HG03064 (cell line): ENCODE data around the gene MAST4.
"Not testable (repeated sequence)": the region's sequence is repeated elsewhere in the genome, so short reads cannot be mapped to it uniquely, and the experiment has no call there.

Source experiments
- ATAC-seq: cut with Tn5 transposase; IDR thresholded peaks from one replicate; pipeline ENCODE4 v1.9.1; 2021; ENCODE audit warnings: low read depth; ENCODE audit not compliant: unreplicated experiment

The MAST4 gene

DNA sequence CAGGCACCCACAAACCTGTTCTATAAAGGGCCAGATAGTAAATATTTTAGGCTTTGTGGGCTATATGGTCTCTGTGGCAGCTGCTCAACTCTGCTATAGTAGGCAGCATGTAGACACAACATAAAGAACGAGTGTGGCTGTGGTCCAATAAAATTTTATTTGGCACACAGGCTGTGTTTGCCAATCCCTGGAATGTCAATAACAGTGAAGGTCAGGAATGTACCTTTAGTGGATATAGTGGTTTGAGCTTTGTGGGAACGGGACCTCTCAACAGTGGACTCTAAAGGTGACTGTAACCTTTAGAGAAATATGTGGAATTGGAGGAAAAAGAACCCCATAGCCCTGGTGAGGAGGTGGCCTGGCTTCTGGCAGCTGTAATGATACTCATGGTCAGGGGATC lies 145.2 kb downstream of the MAST4 start:
- ATAC-seq, result no peak

DNA sequence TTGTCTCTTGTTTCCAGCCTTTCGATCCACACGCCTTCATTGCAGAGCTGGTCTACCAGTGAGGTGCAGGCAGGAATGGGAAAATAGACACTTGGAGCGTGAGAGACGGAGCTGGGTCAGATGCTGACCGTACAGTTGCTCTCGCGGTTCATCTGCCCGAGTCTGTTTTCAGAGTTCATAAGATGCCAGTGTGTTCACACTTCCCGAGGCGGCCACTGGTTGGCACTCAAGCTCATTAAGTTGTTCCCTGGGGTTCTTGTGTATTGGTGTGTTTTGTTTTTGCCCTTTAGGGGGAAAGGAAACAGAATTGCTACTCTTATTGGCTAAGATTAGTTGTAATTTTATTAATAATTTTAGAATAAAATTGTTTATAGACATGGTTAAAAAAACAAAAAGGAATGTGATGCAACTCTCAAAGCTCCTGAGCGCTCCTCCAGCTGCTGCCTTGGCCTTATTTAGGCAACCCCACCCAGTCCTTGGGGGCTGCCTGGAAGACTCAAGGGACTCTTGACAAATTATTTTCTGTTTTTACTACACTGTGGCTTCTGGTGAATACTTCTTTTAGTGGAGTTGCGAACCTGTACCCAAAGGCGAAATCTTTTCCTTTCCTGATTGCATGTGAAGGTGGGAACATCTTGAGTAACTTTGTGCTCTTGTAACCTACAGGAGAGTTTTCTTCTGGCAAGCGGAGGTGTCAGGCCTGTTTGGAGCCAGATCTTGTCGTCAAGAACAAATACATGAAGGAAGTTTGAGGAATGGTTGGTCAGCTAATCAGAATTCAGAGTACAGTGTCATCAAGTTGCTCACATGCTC lies 146.1 kb downstream of the MAST4 start:
- ATAC-seq, result no peak

DNA sequence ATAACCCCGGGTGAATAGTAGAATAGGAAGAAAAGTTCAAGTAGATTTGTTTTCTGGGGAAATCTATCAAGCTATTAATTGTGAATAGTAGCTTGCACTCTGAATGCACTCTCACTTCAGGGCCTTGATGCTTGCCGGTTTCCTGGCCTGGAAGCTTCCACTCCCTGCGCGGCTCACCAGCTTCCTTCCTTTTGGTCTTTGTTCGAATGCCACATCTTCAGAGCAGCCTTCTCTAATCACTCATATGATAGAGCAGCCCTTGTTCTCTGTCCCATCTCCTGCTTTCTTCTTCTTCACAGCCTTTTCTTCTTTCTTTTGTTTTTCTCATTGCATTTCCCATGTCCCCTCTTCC lies 146.7 kb downstream of the MAST4 start:
- ATAC-seq, result no peak

DNA sequence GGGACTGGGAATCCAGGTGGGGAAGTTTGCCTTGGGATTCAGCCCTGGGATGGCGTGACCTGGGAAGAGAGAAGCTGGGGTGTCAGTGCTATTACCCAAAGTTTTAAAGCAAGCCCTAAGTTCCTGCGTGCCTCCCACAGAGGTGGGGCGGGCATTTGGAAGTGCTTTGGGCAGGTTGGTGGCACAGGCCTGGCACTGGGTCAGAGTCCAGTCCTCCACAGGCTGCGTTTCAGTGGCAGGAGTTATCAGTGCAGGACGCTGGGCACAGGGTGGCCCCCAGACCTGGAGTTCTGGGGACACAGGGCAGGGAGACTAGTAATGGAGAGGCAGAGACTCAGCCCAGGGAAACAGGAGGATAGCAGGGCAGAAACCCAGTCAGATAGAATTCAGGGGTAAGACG lies 147.2 kb downstream of the MAST4 start:
- ATAC-seq, result no peak

DNA sequence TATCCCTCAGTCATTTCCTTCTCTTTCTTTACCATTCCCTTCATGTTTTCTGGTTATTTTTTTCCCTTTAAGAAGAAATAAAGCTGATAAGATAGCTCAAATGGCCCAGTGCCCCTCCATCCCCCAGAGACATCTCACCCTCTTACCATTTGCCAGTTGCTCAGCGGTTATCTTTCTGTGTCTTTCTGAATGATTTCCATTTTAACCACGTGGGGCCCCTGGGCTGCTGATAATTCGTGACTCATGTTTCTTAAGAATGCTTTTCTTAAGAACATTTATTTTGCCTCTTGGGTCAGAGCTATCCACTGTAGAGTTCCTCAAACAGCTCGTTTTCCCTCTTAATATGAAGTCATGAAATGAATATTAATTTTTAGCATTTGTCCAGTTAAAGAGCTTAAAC lies 147.8 kb downstream of the MAST4 start:
- no peak for ATAC-seq

DNA sequence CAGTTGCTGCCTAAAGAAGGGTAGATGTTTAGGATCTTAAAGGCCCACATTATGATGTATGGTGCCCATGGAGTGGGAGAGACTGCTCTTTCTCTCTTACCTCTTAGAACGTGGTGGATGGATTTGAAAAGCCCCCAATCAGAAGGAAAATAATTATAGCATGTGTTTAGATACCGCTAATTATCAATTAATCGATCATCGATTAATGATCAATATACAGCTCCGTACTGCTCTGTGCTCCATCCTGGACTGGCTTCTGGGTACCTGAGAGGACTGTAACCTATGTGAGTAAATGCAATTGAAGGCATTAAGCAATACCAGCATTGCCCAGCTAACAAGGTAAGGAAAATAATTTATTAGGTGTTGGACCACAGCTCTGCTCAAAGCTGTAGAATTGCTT lies 149.1 kb downstream of the MAST4 start:
- no peak for ATAC-seq

DNA sequence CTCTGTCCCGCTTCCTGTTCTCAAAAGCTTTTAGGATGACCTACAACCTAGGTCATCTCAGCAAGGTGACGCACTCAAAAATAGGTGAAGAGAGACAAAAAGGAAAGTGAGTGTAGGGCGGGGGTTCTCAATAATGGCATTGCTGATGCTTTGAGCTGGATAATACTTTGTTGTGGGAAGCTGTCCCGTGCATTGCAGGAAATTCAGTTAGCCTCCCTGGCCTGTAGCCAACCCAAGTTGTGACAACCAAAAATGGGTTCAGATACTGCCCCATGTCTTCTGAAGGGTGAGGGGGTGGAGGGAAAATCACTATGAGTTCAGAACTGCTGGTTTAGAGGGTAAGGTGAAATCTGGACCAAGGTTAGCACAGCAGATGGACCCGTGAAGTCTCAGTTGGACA lies 151.4 kb downstream of the MAST4 start:
- ATAC-seq, result no peak

DNA sequence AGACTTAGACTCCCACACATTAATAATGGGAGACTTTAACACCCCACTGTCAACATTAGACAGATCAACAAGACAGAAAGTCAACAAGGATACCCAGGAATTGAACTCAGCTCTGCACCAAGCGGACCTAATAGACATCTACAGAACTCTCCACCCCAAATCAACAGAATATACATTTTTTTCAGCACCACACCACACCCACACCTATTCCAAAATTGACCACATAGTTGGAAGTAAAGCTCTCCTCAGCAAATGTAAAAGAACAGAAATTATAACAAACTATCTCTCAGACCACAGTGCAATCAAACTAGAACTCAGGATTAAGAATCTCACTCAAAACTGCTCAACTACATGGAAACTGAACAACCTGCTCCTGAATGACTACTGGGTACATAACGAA lies 156.5 kb downstream of the MAST4 start:
- not testable (repeated sequence) for ATAC-seq

DNA sequence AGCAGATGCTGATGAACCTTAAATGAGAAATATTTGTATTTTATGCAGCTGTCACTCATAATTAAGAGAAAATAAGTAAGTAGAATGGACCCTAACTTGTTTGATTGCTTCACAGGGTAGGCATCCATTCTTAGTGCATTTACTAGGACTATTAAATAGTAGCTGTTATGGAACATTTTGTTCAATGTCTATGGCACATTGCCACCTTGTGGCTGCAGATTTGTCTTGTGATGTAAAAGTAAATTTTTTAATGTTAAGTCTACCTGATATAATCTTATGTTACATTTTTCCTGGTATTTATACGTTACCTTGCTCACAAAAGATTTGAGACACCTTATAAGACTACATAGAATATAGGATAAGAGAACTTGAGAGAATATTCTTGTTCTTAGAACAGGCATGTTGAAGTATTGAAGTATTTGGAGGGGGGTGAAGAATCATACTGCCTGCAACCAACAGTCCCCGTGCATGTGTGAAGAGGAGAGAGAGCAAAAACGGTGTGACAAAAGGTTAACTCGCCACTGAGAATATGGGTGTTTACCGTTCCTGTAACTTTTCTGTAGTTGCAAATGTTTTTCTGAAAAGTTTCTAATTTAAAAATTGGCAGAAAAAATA lies 161.1 kb downstream of the MAST4 start:
- no peak for ATAC-seq

DNA sequence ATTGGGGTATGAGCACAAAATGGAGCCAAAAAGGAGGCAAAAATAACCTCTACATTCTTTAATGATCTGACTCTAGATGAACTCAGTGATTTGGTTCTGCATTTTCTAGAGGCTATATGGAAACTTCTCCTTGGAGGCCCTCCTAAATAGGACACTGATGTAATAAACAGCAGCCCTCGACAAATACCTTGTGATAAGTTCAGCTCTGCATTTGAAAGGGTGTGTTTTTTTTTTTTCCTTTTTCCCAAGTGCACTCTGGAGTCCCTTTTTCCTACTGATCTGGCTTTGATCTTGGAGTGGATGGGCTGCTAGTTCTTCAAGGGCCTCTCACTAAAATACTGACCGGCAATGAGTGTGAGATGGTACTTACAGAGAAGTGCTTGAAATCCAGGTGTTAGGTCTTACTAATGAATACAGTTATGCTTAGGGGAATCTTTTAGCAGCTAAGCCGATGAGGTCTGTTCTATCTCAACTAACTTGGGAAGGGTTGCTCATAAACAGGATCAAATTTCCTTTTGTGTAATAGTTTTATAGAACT lies 161.7 kb downstream of the MAST4 start:
- ATAC-seq, result no peak

DNA sequence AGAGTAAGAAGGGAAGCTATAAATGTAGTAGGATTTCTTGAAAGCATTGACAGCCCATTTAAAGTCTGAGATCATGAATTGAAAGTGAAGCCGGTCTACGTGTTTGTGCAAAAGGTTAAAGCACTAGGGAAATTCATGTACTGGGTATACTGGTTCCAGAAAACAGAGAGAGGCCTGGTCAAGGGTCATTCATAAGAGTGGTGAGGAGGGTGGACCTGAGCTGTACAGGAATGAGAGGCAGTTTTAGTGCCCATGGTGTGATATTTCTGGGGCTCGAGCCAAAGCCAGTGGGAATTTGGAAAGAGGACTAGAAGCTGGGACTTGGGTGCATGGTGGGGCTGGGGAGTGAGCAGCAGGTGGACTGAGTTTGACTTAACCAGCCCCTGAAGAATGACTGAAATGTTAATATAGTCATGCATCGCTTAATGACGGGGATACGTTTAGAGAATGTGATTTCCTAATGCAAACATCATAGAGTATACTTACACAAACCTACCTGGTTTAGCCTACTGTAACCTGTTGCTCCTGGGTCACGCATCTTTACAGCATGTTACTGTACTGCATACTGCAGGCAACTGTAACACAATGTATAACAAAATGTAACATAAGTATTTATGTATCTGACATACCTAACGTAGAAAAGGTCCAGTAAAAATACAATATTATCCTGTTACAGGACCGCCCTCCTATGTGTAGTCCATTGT lies 173.0 kb downstream of the MAST4 start:
- no peak for ATAC-seq

DNA sequence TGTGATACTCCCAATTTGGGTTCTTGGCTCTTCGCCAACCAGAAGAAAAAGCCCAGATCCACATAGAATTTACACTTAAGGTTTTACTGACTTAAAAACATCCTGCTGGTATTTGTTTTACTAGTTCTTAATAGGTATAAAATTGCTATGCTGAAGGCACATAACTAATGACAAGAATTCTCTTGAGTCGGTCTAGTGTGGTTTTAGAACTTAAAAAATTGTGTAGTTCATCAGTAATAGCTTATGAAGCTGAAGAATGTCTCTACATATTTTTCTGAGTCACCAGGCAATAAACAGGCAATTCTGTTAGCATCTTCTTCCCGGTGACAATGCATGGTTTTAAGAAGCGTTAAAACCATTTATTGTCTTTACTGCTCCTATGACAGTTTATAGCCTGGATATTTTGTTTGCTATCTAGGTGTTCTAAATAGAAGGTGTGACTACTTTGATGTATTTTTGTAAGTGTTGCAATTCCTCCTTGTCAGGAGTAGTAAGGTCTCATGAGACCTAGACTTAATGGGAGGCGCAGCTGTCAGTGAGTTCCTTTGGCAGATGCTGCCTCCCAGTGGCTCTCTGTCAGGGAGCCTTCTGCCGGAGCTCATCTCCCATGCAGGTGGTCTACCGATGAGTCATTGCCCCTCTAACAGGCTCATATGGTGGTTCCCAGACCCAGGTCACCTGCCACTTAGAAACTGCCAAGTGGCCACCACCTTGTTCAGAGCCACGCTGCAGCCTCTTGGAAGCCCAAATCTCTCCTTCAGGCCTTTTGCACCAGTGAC lies 173.8 kb downstream of the MAST4 start:
- ATAC-seq, result no peak

DNA sequence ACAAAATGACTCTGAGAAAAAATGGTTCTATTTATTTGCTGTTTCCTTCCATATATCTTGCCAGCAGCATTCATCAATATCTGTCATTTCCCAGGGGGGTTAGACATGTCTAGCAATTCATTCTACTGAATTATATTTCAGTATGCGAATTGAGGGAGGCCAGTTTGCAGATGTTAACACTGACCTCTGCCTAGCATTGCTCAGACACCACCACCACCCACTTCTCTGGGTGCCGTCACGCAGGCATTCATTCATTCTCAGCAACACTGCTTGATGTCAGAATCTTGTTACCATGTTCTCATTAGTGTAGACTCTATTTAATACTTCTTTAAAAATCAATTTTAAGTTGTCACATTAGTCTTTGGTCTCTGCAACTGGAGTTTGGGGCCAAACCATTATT lies 181.7 kb downstream of the MAST4 start:
- ATAC-seq, result no peak

DNA sequence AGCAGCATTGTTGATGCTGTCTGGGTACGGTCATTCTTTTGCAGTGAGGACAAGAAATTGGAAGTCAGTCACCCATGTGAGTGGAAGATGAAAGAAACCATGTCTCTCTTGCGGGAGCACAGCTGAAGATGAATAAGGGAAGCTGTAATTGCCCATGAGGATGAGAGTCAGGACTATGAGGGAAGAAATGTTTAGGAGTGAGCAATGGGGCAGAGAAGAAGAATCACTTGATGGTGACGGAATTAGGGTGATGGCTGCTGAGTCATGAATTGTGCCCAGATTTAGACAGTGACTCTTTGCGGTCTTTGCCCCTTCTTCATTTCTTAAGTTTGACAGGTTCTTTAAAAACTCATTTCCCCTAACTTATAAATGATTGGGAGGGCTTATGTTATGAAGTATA lies 183.3 kb downstream of the MAST4 start:
- no peak for ATAC-seq

DNA sequence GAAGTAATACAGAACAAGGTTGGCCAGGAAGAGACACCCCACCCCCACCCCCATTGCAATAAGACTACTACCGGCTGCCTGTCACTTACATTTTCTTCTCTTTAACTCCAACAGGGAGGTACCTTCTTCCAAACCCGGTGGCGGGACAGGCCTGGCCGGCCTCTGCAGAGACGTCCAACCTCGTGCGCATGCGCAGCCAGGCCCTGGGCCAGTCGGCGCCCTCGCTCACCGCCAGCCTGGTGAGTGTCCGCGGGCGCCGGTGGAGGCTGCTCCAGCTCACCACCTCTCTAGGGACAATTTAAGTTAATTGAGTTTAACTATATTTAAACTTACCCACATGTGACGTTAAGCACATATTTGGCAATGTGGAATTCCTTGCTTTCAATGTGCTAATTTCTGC lies 192.4 kb downstream of the MAST4 start:
- ATAC-seq, result no peak

DNA sequence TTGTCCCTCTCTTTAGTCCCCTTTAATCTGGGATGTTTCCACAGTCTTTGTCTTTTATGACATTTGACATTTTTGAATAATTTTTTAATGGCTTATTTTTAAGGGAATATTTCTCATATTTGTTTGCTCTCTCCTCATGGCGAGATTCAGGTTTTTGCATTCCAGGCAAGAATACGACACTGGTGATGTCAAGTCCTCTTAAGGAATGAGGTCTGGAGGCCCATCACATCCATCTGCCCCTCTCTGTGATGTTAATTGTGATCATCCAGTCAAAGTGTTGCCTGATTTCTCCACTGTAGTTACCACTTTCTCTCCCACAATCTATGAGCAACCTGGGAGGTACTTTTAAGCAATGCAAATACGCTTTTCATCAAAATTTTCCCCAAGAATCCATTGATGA lies 193.2 kb downstream of the MAST4 start:
- ATAC-seq, result no peak

DNA sequence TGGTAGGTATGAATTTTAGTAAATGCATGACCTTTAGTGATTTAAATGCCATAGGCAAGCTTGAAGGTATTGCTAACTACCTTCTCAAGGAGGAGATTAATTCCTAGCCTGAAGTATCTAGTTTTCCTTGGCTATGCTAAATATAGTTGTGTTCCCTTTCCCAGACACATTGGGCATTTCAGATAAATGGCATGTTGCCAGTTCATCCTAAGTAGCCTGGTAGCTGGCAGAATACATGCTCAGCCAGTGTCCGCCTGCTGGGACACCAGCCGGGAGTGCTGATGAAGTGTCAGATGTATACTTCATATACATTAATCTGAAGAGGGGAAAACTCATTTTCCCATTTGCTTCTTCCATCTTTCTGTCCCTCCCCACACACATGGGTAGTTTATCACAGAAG lies 196.9 kb downstream of the MAST4 start:
- no peak for ATAC-seq

DNA sequence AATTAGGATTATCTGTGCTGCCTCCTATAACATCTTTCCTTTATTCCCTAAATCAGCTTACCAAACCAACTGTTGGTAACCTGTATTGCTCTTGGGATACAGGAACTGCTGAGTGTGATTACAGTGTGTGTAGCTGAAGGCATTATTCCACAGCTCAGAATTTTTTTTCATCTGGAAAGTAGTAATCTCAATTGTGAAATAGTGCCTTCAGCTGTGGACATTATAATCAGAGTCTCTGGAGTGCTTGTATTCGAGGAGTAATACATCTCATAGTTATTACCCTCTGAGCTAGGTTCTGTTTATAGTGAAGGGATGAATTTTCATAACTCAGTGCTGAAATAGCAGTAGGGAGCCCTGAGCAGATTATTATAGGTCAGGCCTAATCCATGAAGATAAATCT lies 199.5 kb downstream of the MAST4 start:
- ATAC-seq, result no peak

DNA sequence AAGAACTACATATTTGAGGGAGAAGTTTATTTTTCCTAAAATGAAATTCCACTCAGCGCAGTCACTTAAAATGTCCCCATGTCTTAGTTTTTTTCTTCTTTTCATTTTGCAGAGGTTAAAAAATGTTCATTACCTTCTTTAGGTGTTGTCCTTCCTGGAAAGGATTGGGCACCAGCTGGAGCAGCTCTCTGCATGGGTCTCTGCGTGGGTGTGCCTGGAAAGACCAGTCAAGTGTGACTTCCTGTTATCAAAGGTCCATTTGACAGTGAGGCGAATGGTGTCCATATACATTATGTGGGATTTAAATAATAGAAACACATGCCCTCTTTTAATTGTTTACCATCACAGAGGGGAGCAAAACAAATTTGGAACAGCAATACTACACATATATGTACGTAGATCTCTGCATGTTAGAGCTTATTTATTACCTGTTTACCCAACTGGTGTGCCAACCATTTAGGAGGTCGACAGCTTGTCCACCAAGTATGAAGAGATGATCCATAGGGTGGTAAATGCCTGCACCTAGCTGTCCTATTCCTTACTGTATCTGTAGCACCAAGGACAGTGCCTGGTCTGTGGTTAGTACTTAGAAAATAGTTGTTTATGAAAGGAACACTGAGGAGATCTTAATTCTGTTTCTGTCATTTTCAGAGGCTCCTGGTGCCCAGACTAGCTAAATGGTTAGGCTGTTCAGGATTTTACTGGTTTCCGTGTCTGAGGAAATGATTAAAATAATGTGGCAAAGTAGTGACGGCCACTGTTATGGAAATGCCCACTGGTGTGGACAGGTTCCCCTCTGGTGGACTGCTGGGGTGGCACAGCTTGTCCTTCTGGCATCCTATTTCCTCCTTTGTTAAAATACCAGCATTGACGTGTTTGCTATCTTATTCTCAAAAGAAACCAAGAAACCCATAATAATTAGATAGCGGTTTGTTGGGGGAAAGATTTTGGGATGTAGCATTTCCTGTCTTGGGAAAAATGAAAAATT lies 200.4 kb downstream of the MAST4 start:
- ATAC-seq, result no peak

DNA sequence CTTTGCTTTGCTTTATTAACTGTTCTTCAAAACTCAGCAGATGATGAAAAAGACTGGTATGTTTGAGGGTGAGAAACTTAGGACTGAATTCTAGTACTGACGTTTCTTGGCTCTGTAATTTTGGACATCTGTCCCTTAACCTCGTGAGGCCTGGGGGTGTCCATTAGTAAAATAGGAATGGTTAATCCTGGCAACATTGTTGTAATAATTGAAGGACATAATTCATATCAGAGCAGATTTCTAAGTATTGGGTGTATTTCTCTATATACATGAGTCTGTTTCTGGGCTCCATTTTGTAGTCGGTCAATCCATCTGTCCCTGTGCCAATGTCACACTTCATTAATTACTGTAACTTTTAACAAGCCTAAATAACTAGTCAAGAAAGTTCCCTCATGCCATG lies 206.7 kb downstream of the MAST4 start:
- no peak for ATAC-seq
